HepG2 (cell line): Measurements from ENCODE around the gene WWTR1. TPM values are rescaled to one million over a fixed set of nuclear protein-coding genes. Genes with fewer than 3 reads are reported as not detected.

Experiments used
- ATAC-seq: fragments of 200-7000 bp; cut with Tn5 transposase; 3 replicates; pipeline ENCODE4 v1.9.1; 2020; ENCODE audit warnings: mild to moderate bottlenecking, moderate library complexity
- BruUV-seq: library from RNA; stranded (reverse); fragments of 400-500 nt; replicated peaks from 2 replicates; lab custom pipeline; 2021; lab: Mats Ljungman, UMichigan
- CTCF ChIA-PET: fragments of 300-600 bp; formaldehyde crosslinking; extraction: SDS; loops from one replicate; lab custom pipeline; 2021; ENCODE audit warnings: low total read pairs, inconsistent platforms, low intra/inter-chr PET ratio; lab: Yijun Ruan, JAX
- POLR2A ChIA-PET: fragments of 350-600 bp; sonication (Branson Sonifier 250); formaldehyde crosslinking; loops from one replicate; lab custom pipeline; 2020; ENCODE audit warnings: antibody characterized with exemption, inconsistent platforms; lab: Yijun Ruan, JAX
- DNase-seq: peaks from one replicate; pipeline ENCODE4 v3.0.0-alpha.2; 2015; ENCODE audit warnings: low spot score
- FAIRE-seq: peaks from 3 replicates; lab custom pipeline; 2011; peaks lifted over from hg19 to GRCh38; lab: Jason Lieb, UNC
- H2AFZ ChIP-seq: one replicate; pipeline ENCODE4 v1.6.1; 2011; ENCODE audit warnings: low read length, inconsistent platforms
- H3K27ac ChIP-seq: fragments of 300-600 bp; 3 replicates; pipeline ENCODE4 v1.8.0; 2011; ENCODE audit warnings: mixed run types, mild to moderate bottlenecking, mixed read lengths, low read length, inconsistent platforms; ENCODE audit not compliant: insufficient read depth; ENCODE audit errors: extremely low read length
- H3K27me3 ChIP-seq, 2 experiments: fragments of 200-600 bp in 1 of 2; 2 replicates in 1 of 2; 3 replicates in 1 of 2; pipeline versions ENCODE4 v1.6.0 to v1.8.0; 2011; ENCODE audit warnings: low read length in 2 of 2, mild to moderate bottlenecking in 2 of 2, moderate library complexity in 2 of 2, inconsistent platforms in 1 of 2; ENCODE audit not compliant: insufficient read depth in 2 of 2, control insufficient read depth in 1 of 2
- H3K36me3 ChIP-seq, 2 experiments: fragments of 200-600 bp in 1 of 2; replicated peaks in 1 of 2; 2 replicates in 1 of 2; 3 replicates in 1 of 2; pipeline versions ENCODE4 v1.5.1 to v1.8.0; 2011; ENCODE audit warnings: low read length in 2 of 2, inconsistent platforms in 1 of 2; ENCODE audit not compliant: insufficient read depth in 2 of 2, control insufficient read depth in 1 of 2
- H3K4me1 ChIP-seq: 2 replicates; pipeline ENCODE4 v1.5.1; 2012; ENCODE audit warnings: low read length, inconsistent platforms; ENCODE audit not compliant: insufficient read depth
- H3K4me2 ChIP-seq: 2 replicates; pipeline ENCODE4 v1.6.0; 2011; ENCODE audit warnings: low read depth, low read length, inconsistent platforms
- H3K4me3 ChIP-seq, 3 experiments: fragments of 200-600 bp in 1 of 3; sonication (generic), shearing (Covaris generic) in 1 of 3; replicated peaks in 1 of 3; 2 replicates each; pipeline ENCODE4 v1.5.1; 2011 to 2016; ENCODE audit warnings: low read length in 3 of 3, inconsistent platforms in 2 of 3, low read depth in 2 of 3, mild to moderate bottlenecking in 2 of 3, control low read depth in 1 of 3, mixed read lengths in 1 of 3; ENCODE audit not compliant: insufficient read depth in 1 of 3
- H3K79me2 ChIP-seq: one replicate; pipeline ENCODE4 v1.6.1; 2011; ENCODE audit warnings: low read length, inconsistent platforms; ENCODE audit not compliant: insufficient read depth
- H3K9ac ChIP-seq: 2 replicates; pipeline ENCODE4 v1.6.0; 2011; ENCODE audit warnings: mild to moderate bottlenecking, low read depth, low read length, inconsistent platforms; ENCODE audit not compliant: insufficient read depth
- H3K9me3 ChIP-seq: 2 replicates; pipeline ENCODE4 v1.5.1; 2012; ENCODE audit warnings: mild to moderate bottlenecking, low read length
- H4K20me1 ChIP-seq: 2 replicates; pipeline ENCODE4 v1.6.0; 2011; ENCODE audit warnings: inconsistent platforms, mild to moderate bottlenecking, low read length, moderate library complexity; ENCODE audit not compliant: insufficient read depth
- ATRX ChIP-seq: sonication (generic); formaldehyde crosslinking; IDR thresholded peaks from 2 replicates; pipeline ENCODE4 v1.4.0; 2020; ENCODE audit warnings: missing genetic modification reagents, borderline replicate concordance
- HIVEP1 ChIP-seq: sonication (generic); formaldehyde crosslinking; IDR thresholded peaks from 2 replicates; pipeline ENCODE4 v1.4.0; 2020; ENCODE audit warnings: mild to moderate bottlenecking, missing genetic modification reagents
- HNRNPH1 ChIP-seq: fragments of 200-400 bp; formaldehyde crosslinking; optimal IDR thresholded peaks from 2 replicates; pipeline ENCODE3; 2017; ENCODE audit warnings: mild to moderate bottlenecking, low read depth, low read length
- MIXL1 ChIP-seq: IDR thresholded peaks from 2 replicates; pipeline ENCODE4 v1.6.1; 2016
- PPARG ChIP-seq: conservative IDR thresholded peaks from 2 replicates; pipeline ENCODE4 v1.6.1; 2016; ENCODE audit warnings: missing biosample characterization, missing genetic modification reagents
- SAP130 ChIP-seq: IDR thresholded peaks from 2 replicates; pipeline ENCODE4 v1.6.1; 2016; ENCODE audit warnings: low read depth
- THYN1 ChIP-seq: sonication (generic); formaldehyde crosslinking; IDR thresholded peaks from 2 replicates; pipeline ENCODE4 v1.8.1; 2023; ENCODE audit warnings: low read depth, mild to moderate bottlenecking, moderate library complexity, missing genetic modification reagents, borderline replicate concordance
- ZNF205 ChIP-seq: IDR thresholded peaks from 2 replicates; pipeline ENCODE4 v1.6.1; 2018; ENCODE audit warnings: missing biosample characterization, missing genetic modification reagents
- ZNF225 ChIP-seq: sonication (generic); formaldehyde crosslinking; IDR thresholded peaks from 2 replicates; pipeline ENCODE4 v1.4.0; 2020; ENCODE audit warnings: mild to moderate bottlenecking, missing genetic modification reagents
- ZNF546 ChIP-seq: sonication (generic); formaldehyde crosslinking; conservative IDR thresholded peaks from 2 replicates; pipeline ENCODE4 v1.8.1; 2023; ENCODE audit warnings: mild to moderate bottlenecking, missing genetic modification reagents
- ZNF557 ChIP-seq: sonication (generic); formaldehyde crosslinking; IDR thresholded peaks from 2 replicates; pipeline ENCODE4 v1.4.0; 2020; ENCODE audit warnings: missing genetic modification reagents
- in situ Hi-C: cut with HindIII; loops from 2 replicates; pipeline ENCODE4 v1.10.0; 2017; ENCODE audit warnings: low pct_unique_long_range_greater_than_20kb; ENCODE audit not compliant: extremely low pct_ligation_motif_present
- intact Hi-C: fragments of 100-400 bp; cut with micrococcal nuclease; formaldehyde crosslinking; loops from one replicate; pipeline ENCODE4 v1.10.0; 2022; ENCODE audit not compliant: unreplicated experiment
- polyA plus RNA-seq, 8 experiments: library from polyadenylated mRNA; depleted of rRNA in 3 of 8; stranded (reverse) in 7 of 8; unstranded in 1 of 8; fragments of >200 nt; fragmentation: Illumina TruSeq in 4 of 8; extraction: Trizol in 4 of 8; gene quantifications; 2 replicates each; pipeline versions ENCODE4 v1.2.1 to v1.2.3, GENCODE V29; 2011 to 2016; ENCODE audit warnings: low read depth in 4 of 8, missing spikeins in 1 of 8, mixed read lengths in 1 of 8; ENCODE audit not compliant: insufficient read depth in 1 of 8
- total RNA-seq, 5 experiments: library from RNA; depleted of rRNA; stranded (reverse); fragments of >200 nt; fragmentation: Illumina TruSeq; extraction: Trizol; gene quantifications; 2 replicates each; pipeline ENCODE4 v1.2.3, GENCODE V29; 2016; ENCODE audit warnings: low read depth in 1 of 5
- TF ChIP-seq, protein P1 (sequence below): sonication (generic); formaldehyde crosslinking; IDR thresholded peaks from 2 replicates; pipeline ENCODE4 v1.4.0; 2020; ENCODE audit warnings: mild to moderate bottlenecking, low read depth, missing genetic modification reagents
- TF ChIP-seq, protein P2 (sequence below): sonication (generic); formaldehyde crosslinking; IDR thresholded peaks from 2 replicates; pipeline ENCODE4 v1.5.1; 2020; ENCODE audit warnings: missing genetic modification reagents, mild to moderate bottlenecking, borderline replicate concordance
- TF ChIP-seq, protein P3 (sequence below): sonication (generic); formaldehyde crosslinking; IDR thresholded peaks from 2 replicates; pipeline ENCODE4 v1.8.0; 2022; ENCODE audit warnings: missing genetic modification reagents, mild to moderate bottlenecking, moderate library complexity, borderline replicate concordance

Gene WWTR1
- total and polyA plus RNA-seq, 2 of the 13 experiments (the other 11 are each of a cell fraction or from before 2014, with no cell fraction given): 19.7 to 139 TPM

DNA sequence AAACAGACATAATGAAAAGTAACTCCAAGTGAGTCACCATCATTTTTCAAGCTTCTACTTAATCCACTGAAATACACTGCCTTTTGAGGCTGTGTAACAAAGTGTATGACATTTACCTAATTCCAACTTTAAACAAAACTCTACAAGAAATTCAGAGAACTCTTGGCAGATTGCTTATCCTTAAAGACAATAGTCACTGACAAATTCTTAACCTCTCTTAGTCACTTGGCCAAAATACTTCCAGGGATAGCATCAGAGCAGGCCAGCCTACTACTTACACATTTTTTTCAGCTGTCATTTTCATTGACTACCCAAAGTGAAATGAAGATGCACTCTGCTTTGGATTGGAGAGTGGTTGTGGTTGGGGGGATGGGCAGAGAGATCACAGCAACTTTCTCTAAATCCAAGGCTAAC, 3.6 kb downstream of the WWTR1 start:
- Histone ChIP-seq H3K9ac (peak overlapping the region; percentile 63), H4K20me1 (peaks cover 51% of the 10 kb centered on the region), H3K4me3 (peak overlapping the region; percentile 51 to 94 (median 92)), H3K4me2 (peak overlapping the region; percentile 85), H3K79me2 (peaks cover 85% of the 10 kb centered on the region), H3K9me3 (no peaks in the 10 kb centered on the region), H3K27ac (peak overlapping the region; percentile 63), H3K36me3 (peaks cover 8 to 38% of the 10 kb centered on the region in 2 experiments), H2AFZ (no peak overlapping the region), H3K4me1 (peaks cover 61% of the 10 kb centered on the region), H3K27me3 (no peaks in the 10 kb centered on the region; a peak in 1 of 5 replicates)
- no TSS peak for BruUV-seq
- ChIA-PET POLR2A (interaction anchor here (1.0 to 3.2 kb wide), 5 partner anchors 8 to 44 kb away, joined by 3 to 15 read pairs (median 3); no protein-coding TSS in a partner anchor), CTCF (no interaction called here)
- in situ Hi-C loops (no loop called here), intact Hi-C loops (no loop called here)
- ATAC-seq (no peak), DNase-seq (no peak), FAIRE-seq (no peak)
- TF ChIP-seq MIXL1 (CRISPR knock-in tag) (no peak), PPARG (no peak), ZNF225 (CRISPR knock-in tag) (no peak), ZNF557 (CRISPR knock-in tag) (no peak), HNRNPH1 (no peak), ZNF205 (CRISPR knock-in tag) (no peak), THYN1 (no peak), HIVEP1 (no peak), ZNF546 (no peak), ATRX (CRISPR knock-in tag) (no peak), SAP130 (CRISPR knock-in tag) (peak; percentile 44; the same call in 1 of the 2 replicates)
- TF ChIP-seq, protein P1, sequence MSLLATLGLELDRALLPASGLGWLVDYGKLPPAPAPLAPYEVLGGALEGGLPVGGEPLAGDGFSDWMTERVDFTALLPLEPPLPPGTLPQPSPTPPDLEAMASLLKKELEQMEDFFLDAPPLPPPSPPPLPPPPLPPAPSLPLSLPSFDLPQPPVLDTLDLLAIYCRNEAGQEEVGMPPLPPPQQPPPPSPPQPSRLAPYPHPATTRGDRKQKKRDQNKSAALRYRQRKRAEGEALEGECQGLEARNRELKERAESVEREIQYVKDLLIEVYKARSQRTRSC (CRISPR knock-in tag): no peak
- TF ChIP-seq, protein P2, sequence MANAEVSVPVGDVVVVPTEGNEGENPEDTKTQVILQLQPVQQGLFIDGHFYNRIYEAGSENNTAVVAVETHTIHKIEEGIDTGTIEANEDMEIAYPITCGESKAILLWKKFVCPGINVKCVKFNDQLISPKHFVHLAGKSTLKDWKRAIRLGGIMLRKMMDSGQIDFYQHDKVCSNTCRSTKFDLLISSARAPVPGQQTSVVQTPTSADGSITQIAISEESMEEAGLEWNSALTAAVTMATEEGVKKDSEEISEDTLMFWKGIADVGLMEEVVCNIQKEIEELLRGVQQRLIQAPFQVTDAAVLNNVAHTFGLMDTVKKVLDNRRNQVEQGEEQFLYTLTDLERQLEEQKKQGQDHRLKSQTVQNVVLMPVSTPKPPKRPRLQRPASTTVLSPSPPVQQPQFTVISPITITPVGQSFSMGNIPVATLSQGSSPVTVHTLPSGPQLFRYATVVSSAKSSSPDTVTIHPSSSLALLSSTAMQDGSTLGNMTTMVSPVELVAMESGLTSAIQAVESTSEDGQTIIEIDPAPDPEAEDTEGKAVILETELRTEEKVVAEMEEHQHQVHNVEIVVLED (CRISPR knock-in tag): 0 out of 2 replicates have a peak, but pooled peaks have one; percentile 30
- TF ChIP-seq, protein P3, sequence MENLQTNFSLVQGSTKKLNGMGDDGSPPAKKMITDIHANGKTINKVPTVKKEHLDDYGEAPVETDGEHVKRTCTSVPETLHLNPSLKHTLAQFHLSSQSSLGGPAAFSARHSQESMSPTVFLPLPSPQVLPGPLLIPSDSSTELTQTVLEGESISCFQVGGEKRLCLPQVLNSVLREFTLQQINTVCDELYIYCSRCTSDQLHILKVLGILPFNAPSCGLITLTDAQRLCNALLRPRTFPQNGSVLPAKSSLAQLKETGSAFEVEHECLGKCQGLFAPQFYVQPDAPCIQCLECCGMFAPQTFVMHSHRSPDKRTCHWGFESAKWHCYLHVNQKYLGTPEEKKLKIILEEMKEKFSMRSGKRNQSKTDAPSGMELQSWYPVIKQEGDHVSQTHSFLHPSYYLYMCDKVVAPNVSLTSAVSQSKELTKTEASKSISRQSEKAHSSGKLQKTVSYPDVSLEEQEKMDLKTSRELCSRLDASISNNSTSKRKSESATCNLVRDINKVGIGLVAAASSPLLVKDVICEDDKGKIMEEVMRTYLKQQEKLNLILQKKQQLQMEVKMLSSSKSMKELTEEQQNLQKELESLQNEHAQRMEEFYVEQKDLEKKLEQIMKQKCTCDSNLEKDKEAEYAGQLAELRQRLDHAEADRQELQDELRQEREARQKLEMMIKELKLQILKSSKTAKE: no peak
